Tibial nerve (tissue), 4 donors: ENCODE data around the gene MRTFB. TPM values are rescaled to one million over a fixed set of nuclear protein-coding genes. Genes with fewer than 3 reads are reported as not detected.
A peak's percentile ranks its signal among the peaks of the same experiment; 100 is the strongest.

Experiments
- DNase-seq, 2 donors: peaks; one replicate each; pipeline ENCODE4 v3.0.0-alpha.2; 2019; ENCODE audit warnings: low spot score in 2 of 2
- H3K27ac ChIP-seq, 4 donors: fragments of 200-600 bp; sonication (generic) in 3 of 4; one replicate each; pipeline ENCODE4 v1.5.1; 2017 to 2019; ENCODE audit warnings: mild to moderate bottlenecking in 1 of 4
- H3K27me3 ChIP-seq, 2 donors: fragments of 200-600 bp; sonication (generic) in 1 of 2; one replicate each; pipeline versions ENCODE4 v1.5.1 to v1.6.0; 2017 to 2019
- H3K36me3 ChIP-seq, 3 donors: fragments of 200-600 bp; sonication (generic); one replicate each; pipeline ENCODE4 v1.5.1; 2018 to 2019
- H3K4me1 ChIP-seq, 4 donors: fragments of 200-600 bp; sonication (generic) in 3 of 4; one replicate each; pipeline ENCODE4 v1.5.1; 2017 to 2019
- H3K4me3 ChIP-seq, 4 donors: fragments of 200-600 bp; sonication (generic) in 3 of 4; one replicate each; pipeline ENCODE4 v1.5.1; 2017 to 2019; ENCODE audit warnings: mild to moderate bottlenecking in 1 of 4, moderate library complexity in 1 of 4
- H3K9me3 ChIP-seq, 4 donors: fragments of 200-600 bp; sonication (generic) in 3 of 4; one replicate each; pipeline ENCODE4 v1.5.1; 2017 to 2019
- CTCF ChIP-seq, 5 experiments: fragments of 200-600 bp in 3 of 5; fragments of 450-650 bp in 2 of 5; sonication (generic) in 3 of 5; IDR thresholded peaks; one replicate each; pipeline ENCODE4 v1.5.1; 2016 to 2019; ENCODE audit warnings: antibody characterized with exemption in 5 of 5, mild to moderate bottlenecking in 3 of 5, moderate library complexity in 2 of 5
- EP300 ChIP-seq, 2 donors: sonication (generic); formaldehyde crosslinking; IDR thresholded peaks; one replicate each; pipeline ENCODE4 v1.6.1; 2017; ENCODE audit warnings: antibody characterized with exemption in 2 of 2, mild to moderate bottlenecking in 1 of 2
- POLR2A ChIP-seq, 2 donors: fragments of 450-650 bp; IDR thresholded peaks; one replicate each; pipeline ENCODE4 v1.6.1; 2017; ENCODE audit warnings: antibody characterized with exemption in 2 of 2, mild to moderate bottlenecking in 2 of 2, moderate library complexity in 2 of 2
- WGBS, 2 donors: methylation state at CpG; one replicate each; pipeline ENCODE4 v1.1.5; 2018; 5-methylcytosine and 5-hydroxymethylcytosine counted together
- total RNA-seq, 4 donors: library from RNA; depleted of rRNA; stranded (reverse); fragments of >200 nt; gene quantifications; one replicate each; pipeline ENCODE4 v1.1.0, GENCODE V29; 2016

MRTFB gene
- total RNA-seq, 4 donors from 2014 or later = 35.6 to 76.9 (median 61.8) TPM

DNA sequence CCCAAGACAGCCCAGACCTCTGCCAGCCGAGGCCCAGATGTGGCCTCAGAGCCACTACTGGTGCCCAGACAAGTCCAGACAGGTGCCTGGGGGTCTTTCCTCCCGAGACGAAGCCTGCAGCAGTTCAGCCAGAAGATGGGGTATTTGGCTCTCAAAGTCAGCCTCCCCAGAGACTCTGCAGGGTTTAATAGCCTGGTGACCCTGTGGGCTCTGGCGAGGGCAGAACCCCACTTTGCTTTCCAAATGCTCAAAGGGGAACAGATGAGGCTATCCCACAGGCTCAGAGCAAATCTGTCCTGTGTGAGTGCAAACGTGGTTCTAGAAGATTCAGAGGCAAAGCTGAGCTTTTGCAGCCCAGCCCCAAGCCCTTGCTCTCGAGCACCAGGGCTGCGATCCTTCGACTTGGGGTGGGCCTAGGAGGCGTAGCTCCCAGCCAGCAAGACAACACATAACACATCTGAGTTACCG, 236.0 kb downstream of the MRTFB start:
- Histone ChIP-seq H3K27me3 (no peaks in the 10 kb centered on the region), H3K9me3 (no peaks in the 10 kb centered on the region), H3K36me3 (no peaks in the 10 kb centered on the region), H3K4me3 (no peak overlapping the region), H3K27ac (peak overlapping the region in 2 of 4 donors; percentile 44 to 58), H3K4me1 (peaks cover 0 to 67% (median 23%) of the 10 kb centered on the region in 4 donors)
- DNase-seq = no peak
- TF ChIP-seq POLR2A (IDR thresholded peaks at IDR 0.05) (no peak), CTCF (IDR thresholded peaks at IDR 0.05) (no peak), EP300 (IDR thresholded peaks at IDR 0.05) (no peak)
- 48 to 87% methylated on average over 10 of the region's 10 CpGs for WGBS, 2 donors

DNA sequence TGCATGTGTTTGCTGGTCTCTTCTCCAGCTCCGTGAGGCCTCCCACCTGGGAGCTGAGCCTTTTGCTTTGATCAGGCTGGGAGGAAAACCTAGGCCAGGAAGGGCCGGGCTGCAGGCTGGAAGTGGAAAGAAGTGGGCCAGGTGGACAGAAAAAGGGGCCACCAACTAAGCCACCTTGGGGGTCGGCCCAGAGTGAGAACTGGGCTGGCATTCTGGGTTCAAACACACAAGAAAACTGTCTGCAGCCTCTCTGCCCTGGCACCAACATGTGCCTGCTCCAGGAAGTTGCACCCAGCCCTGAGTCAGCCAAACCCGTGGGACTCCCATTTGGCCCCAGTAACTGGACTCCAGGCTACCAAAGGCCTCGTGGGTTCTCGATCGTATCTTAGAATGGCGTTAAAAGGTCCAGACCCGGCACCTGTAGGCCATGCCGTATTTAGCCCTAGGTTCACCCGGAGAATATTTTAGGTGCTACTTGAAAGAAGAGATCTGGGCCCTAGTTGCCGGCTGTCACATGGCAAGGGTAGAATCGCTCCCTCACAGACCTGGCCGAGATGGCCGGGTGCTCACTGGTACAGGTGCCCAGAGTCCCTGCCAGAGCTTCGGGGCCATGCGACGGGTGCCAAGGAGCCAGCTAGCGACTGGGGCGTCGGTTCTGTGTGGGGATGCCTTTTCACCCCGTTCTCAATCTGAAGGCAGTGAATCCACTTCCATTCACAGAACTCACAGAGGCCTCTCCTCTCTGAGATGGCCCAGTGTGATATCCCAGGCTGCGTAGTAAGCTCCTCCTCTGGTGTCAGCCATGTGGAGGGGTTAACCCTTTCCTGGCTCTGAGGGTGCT, 236.6 kb downstream of the MRTFB start:
- no peak for DNase-seq
- no peaks in the 10 kb centered on the region for H3K27me3 ChIP-seq
- TF ChIP-seq POLR2A (IDR thresholded peaks at IDR 0.05) = no peak
- no peak for TF ChIP-seq CTCF (IDR thresholded peaks at IDR 0.05)
- H3K4me3 ChIP-seq = no peak overlapping the region
- 72 to 74% methylated on average over 22 to 23 of the region's 23 CpGs for WGBS, 2 donors
- no peaks in the 10 kb centered on the region for H3K36me3 ChIP-seq
- H3K4me1 ChIP-seq = peaks cover 0 to 67% (median 23%) of the 10 kb centered on the region in 4 donors
- peak overlapping the region in 3 of 4 donors; percentile 19 to 59 (median 43) for H3K27ac ChIP-seq
- no peaks in the 10 kb centered on the region for H3K9me3 ChIP-seq

DNA sequence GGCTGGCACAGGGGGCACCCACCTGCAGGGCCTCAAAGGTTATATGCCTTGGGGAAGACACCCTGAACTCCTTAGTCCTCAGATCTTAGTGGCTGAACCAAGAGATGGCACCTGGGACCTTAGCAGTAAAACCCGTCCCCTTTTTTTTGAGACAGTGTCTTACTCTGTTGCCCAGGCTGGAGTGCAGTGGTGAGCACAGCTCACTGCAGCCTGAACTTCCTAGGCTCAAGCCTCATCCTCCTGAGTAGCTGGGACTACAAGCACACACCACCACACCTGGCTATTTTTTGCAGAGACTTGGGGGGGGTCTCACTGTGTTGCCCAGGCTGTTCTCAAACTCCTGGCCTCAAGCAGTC, 237.2 kb downstream of the MRTFB start:
- WGBS, 2 donors = 92 to 100% methylated on average over 1 of the region's 1 CpG

DNA sequence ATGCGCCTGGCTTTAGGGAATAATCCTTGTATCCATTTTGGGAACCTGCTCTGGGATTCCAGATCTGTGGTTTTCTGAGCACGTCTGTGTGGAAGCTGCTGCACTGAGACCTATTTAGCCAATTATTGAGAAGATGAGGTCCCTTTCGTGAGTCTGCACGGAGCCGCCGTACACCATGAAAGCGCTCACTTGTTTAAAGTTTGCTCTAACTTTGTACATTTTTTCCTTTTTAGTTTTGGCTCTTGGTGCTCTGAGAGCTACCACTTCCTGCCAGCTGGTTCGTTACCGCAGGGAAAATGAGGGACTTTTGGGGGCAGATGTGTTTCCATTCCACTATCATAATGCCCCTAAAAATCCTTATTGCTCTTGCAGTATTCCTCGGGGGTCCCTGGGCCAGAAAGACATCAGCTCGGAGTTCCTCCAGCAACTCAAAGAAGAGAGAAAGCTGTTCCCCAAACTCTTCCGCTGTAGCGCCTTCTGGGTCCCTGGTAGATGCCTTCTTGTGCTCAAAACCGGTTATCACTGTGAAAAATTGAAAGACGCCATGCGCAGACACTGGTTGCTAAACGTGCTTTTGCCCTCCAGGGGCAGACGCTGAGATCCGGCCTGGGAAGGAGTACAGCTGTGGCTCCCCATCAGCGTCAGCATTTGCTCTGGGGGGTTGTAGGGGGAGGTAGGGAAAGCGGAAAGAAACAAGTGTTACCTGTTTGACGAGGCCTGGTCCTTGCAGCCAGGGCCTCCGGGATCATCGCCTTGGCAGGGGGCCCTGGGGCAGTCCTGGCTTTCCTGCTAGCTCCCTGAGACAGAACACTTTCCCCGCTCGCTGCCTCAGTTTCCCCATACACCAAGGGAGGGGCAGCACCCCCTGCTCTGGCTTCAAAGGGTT, 238.1 kb downstream of the MRTFB start:
- H3K27me3 ChIP-seq = no peaks in the 10 kb centered on the region
- TF ChIP-seq CTCF (IDR thresholded peaks at IDR 0.05) = no peak
- TF ChIP-seq EP300 (IDR thresholded peaks at IDR 0.05) = no peak
- TF ChIP-seq POLR2A (IDR thresholded peaks at IDR 0.05) = no peak
- WGBS, 2 donors = 59 to 61% methylated on average over 26 of the region's 26 CpGs
- H3K4me1 ChIP-seq = peaks cover 0 to 61% (median 23%) of the 10 kb centered on the region in 4 donors
- peak overlapping the region in 1 of 4 donors; percentile 44 for H3K27ac ChIP-seq
- H3K9me3 ChIP-seq = no peaks in the 10 kb centered on the region
- H3K4me3 ChIP-seq = no peak overlapping the region
- no peaks in the 10 kb centered on the region for H3K36me3 ChIP-seq
- DNase-seq = no peak

More for the DNA sequence above, 237.2 kb downstream of the MRTFB start:
- Histone ChIP-seq H3K36me3 (no peaks in the 10 kb centered on the region), H3K9me3 (no peaks in the 10 kb centered on the region), H3K27me3 (no peaks in the 10 kb centered on the region), H3K4me1 (peaks cover 0 to 67% (median 23%) of the 10 kb centered on the region in 4 donors), H3K4me3 (no peak overlapping the region), H3K27ac (peak overlapping the region in 2 of 4 donors; percentile 43 to 59)
- TF ChIP-seq POLR2A (IDR thresholded peaks at IDR 0.05) (no peak), CTCF (IDR thresholded peaks at IDR 0.05) (no peak), EP300 (IDR thresholded peaks at IDR 0.05) (no peak)
- no peak for DNase-seq
